K562 (cell line): Measurements from ENCODE around the gene CRYM. TPM values are rescaled to one million over a fixed set of nuclear protein-coding genes. Genes with fewer than 3 reads are reported as not detected.

ENCODE experiments used
- ATAC-seq: fragments of 200-7000 bp; cut with Tn5 transposase; 3 replicates; pipeline ENCODE4 v1.9.1; 2020; ENCODE audit warnings: moderate library complexity
- BruUV-seq: library from RNA; stranded (reverse); fragments of 400-500 nt; replicated peaks from 2 replicates; lab custom pipeline; 2021; lab: Mats Ljungman, UMichigan
- CTCF ChIA-PET: fragments of 300-600 bp; formaldehyde crosslinking; extraction: SDS; loops from one replicate; lab custom pipeline; 2021; ENCODE audit warnings: low intra/inter-chr PET ratio; lab: Yijun Ruan, JAX
- POLR2A ChIA-PET: fragments of 300-600, 350-650 bp; sonication (Branson Sonifier 250); formaldehyde crosslinking; extraction: SDS; loops from one replicate; lab custom pipeline; 2021; ENCODE audit warnings: antibody characterized with exemption, inconsistent platforms; lab: Yijun Ruan, JAX
- DNase-seq, 4 experiments: peaks; one replicate each; pipeline versions ENCODE4 v3.0.0 to v3.0.0-alpha.2; 2011 to 2018; ENCODE audit warnings: low spot score in 3 of 4, mixed read lengths in 3 of 4; ENCODE audit errors: extremely low read depth in 1 of 4
- FAIRE-seq: peaks from 2 replicates; lab custom pipeline; 2011; peaks lifted over from hg19 to GRCh38; lab: Jason Lieb, UNC
- H2AFZ ChIP-seq: 2 replicates; pipeline ENCODE4 v1.6.0; 2011; ENCODE audit warnings: low read depth, low read length, control low read depth, inconsistent platforms
- H3K27ac ChIP-seq: fragments of 200-600 bp; 3 replicates; pipeline ENCODE4 v1.8.0; 2011; ENCODE audit warnings: low read depth, mild to moderate bottlenecking, control low read depth, inconsistent platforms, low read length, moderate library complexity, mixed read lengths; ENCODE audit errors: extremely low read depth
- H3K27me3 ChIP-seq, 2 experiments: fragments of 300-600 bp in 1 of 2; 2 replicates in 1 of 2; 3 replicates in 1 of 2; pipeline versions ENCODE4 v1.6.0 to v1.8.0; 2011; ENCODE audit warnings: inconsistent platforms in 2 of 2, low read length in 2 of 2, mild to moderate bottlenecking in 1 of 2, mixed read lengths in 1 of 2, moderate library complexity in 1 of 2; ENCODE audit not compliant: control insufficient read depth in 2 of 2, insufficient read depth in 2 of 2
- H3K36me3 ChIP-seq: fragments of 300-600 bp; 3 replicates; pipeline ENCODE4 v1.8.0; 2011; ENCODE audit warnings: mild to moderate bottlenecking, low read length, inconsistent platforms; ENCODE audit not compliant: control insufficient read depth, insufficient read depth
- H3K4me1 ChIP-seq, 2 experiments: fragments of 200-600 bp in 1 of 2; replicated peaks in 1 of 2; 2 replicates in 1 of 2; 3 replicates in 1 of 2; pipeline versions ENCODE4 v1.5.1 to v1.8.0; 2011; ENCODE audit warnings: inconsistent platforms in 2 of 2, low read length in 2 of 2, mild to moderate bottlenecking in 1 of 2, mixed read lengths in 1 of 2, moderate library complexity in 1 of 2; ENCODE audit not compliant: control insufficient read depth in 2 of 2, insufficient read depth in 2 of 2
- H3K4me2 ChIP-seq: 2 replicates; pipeline ENCODE4 v1.6.1; 2011; ENCODE audit warnings: low read length, control low read depth, inconsistent platforms, mixed read lengths; ENCODE audit not compliant: insufficient read depth
- H3K4me3 ChIP-seq: fragments of 200-600 bp; sonication (generic), shearing (Covaris generic); 2 replicates; pipeline ENCODE4 v1.5.1; 2016; ENCODE audit warnings: control low read depth, inconsistent platforms
- H3K79me2 ChIP-seq: fragments of 200-600 bp; 3 replicates; pipeline ENCODE4 v1.8.0; 2011; ENCODE audit warnings: low read length, inconsistent platforms; ENCODE audit not compliant: control insufficient read depth, insufficient read depth
- H3K9ac ChIP-seq, 2 experiments: 2 replicates each; pipeline versions ENCODE4 v1.6.0 to v1.6.1; 2011; ENCODE audit warnings: low read depth in 2 of 2, low read length in 2 of 2, control low read depth in 1 of 2, inconsistent platforms in 1 of 2, mild to moderate bottlenecking in 1 of 2, mixed read lengths in 1 of 2; ENCODE audit not compliant: insufficient read depth in 1 of 2
- H3K9me1 ChIP-seq: one replicate; pipeline ENCODE4 v1.6.0; 2011; ENCODE audit warnings: inconsistent platforms, mild to moderate bottlenecking, low read length, moderate library complexity; ENCODE audit not compliant: control insufficient read depth, insufficient read depth
- H3K9me3 ChIP-seq: replicated peaks from 2 replicates; pipeline ENCODE4 v1.5.1; 2011; ENCODE audit warnings: low read depth, low read length, inconsistent platforms; ENCODE audit not compliant: control insufficient read depth, insufficient read depth
- H4K20me1 ChIP-seq: replicated peaks from 2 replicates; pipeline ENCODE4 v1.6.1; 2011; ENCODE audit warnings: low read length, inconsistent platforms, mixed read lengths; ENCODE audit not compliant: control insufficient read depth, insufficient read depth
- DACH1 ChIP-seq: fragments of 450-650 bp; IDR thresholded peaks from 2 replicates; pipeline ENCODE4 v1.6.1; 2018; ENCODE audit not compliant: partially characterized antibody
- FIP1L1 ChIP-seq: fragments of 200-400 bp; formaldehyde crosslinking; IDR thresholded peaks from 2 replicates; pipeline ENCODE4 v1.6.1; 2018; ENCODE audit warnings: mild to moderate bottlenecking, low read depth, low read length; ENCODE audit not compliant: poor library complexity, severe bottlenecking
- JUND ChIP-seq, 2 experiments: IDR thresholded peaks; 2 replicates in 1 of 2; 3 replicates in 1 of 2; pipeline ENCODE4 v1.6.1; 2011; ENCODE audit warnings: borderline replicate concordance in 2 of 2, low read depth in 2 of 2, low read length in 2 of 2, improper control_type of control experiment in 1 of 2, missing biosample characterization in 1 of 2, missing genetic modification characterization in 1 of 2, missing genetic modification reagents in 1 of 2
- NFE2 ChIP-seq: IDR thresholded peaks from 2 replicates; pipeline ENCODE4 v1.6.1; 2014; ENCODE audit warnings: antibody characterized with exemption, low read depth
- POLR2B ChIP-seq: fragments of 450-650 bp; IDR thresholded peaks from 2 replicates; pipeline ENCODE4 v1.6.1; 2018; ENCODE audit warnings: low read depth; ENCODE audit not compliant: partially characterized antibody
- RHOXF2B ChIP-seq: fragments of 250-450 bp; sonication (Bioruptor Pico); conservative IDR thresholded peaks from 2 replicates; pipeline ENCODE4 v1.5.1; 2021
- TAL1 ChIP-seq: fragments of 450-650 bp; IDR thresholded peaks from 2 replicates; pipeline ENCODE4 v1.6.1; 2016; ENCODE audit warnings: mild to moderate bottlenecking
- ZNF699 ChIP-seq: fragments of 250-450 bp; sonication (Bioruptor Pico); IDR thresholded peaks from 2 replicates; pipeline ENCODE4 v1.8.0; 2021; ENCODE audit warnings: mild to moderate bottlenecking, moderate library complexity; ENCODE audit not compliant: insufficient replicate concordance
- WGBS: fragments of 100-300 bp; shearing (Covaris generic); methylation state at CpG from one replicate; pipeline ENCODE4 v1.1.6; 2016; ENCODE audit warnings: low coverage, mixed read lengths; ENCODE audit not compliant: insufficient coverage; ENCODE audit errors: missing lambda C conversion rate; 5-methylcytosine and 5-hydroxymethylcytosine counted together
- in situ Hi-C: fragments of 300-500 bp; cut with MboI; formaldehyde crosslinking; loops from 4 replicates; pipeline ENCODE4 v1.15.0; 2018; ENCODE audit warnings: inconsistent platforms, mixed read lengths
- intact Hi-C: fragments of 100-400 bp; cut with micrococcal nuclease; formaldehyde crosslinking; loops from 2 replicates; pipeline ENCODE4 v1.14.2; 2022
- polyA plus RNA-seq, 8 experiments: library from polyadenylated mRNA; depleted of rRNA in 4 of 8; stranded (reverse) in 5 of 8; unstranded in 3 of 8; fragments of >200 nt; fragmentation: Nextera tagmentation in 2 of 8; fragmentation: Illumina TruSeq in 1 of 8; extraction: Ambion mirVana in 2 of 8; extraction: Trizol in 1 of 8; gene quantifications; 2 replicates each; pipeline versions ENCODE4 v1.2.1 to v1.2.3, GENCODE V29; 2011 to 2014; ENCODE audit warnings: inconsistent platforms in 1 of 8, missing spikeins in 1 of 8
- total RNA-seq, 7 experiments: library from RNA; depleted of rRNA in 6 of 7; stranded (reverse); fragments of >200 nt in 6 of 7; fragmentation: Illumina TruSeq in 2 of 7; extraction: Trizol in 2 of 7; gene quantifications; 2 replicates each; pipeline versions ENCODE4 v1.2.1 to v1.2.3, GENCODE V29; 2011 to 2021; ENCODE audit warnings: low replicate concordance in 1 of 7
- TF ChIP-seq, protein P1 (sequence below): fragments of 450-650 bp; formaldehyde crosslinking; IDR thresholded peaks from 2 replicates; pipeline ENCODE4 v1.4.0; 2020; ENCODE audit warnings: mild to moderate bottlenecking, moderate library complexity
- TF ChIP-seq, protein P2 (sequence below): fragments of 250-450 bp; sonication (Bioruptor Pico); IDR thresholded peaks from 2 replicates; pipeline ENCODE4 v1.8.0; 2022; ENCODE audit warnings: inconsistent platforms
- TF ChIP-seq, protein P3 (sequence below), 2 experiments: IDR thresholded peaks; 2 replicates each; pipeline ENCODE4 v1.6.1; 2011; ENCODE audit warnings: borderline replicate concordance in 1 of 2, control low read depth in 1 of 2, low read depth in 1 of 2, low read length in 1 of 2, mild to moderate bottlenecking in 1 of 2, mixed read lengths in 1 of 2, moderate library complexity in 1 of 2; ENCODE audit not compliant: insufficient read depth in 1 of 2, insufficient read length in 1 of 2, poor library complexity in 1 of 2, severe bottlenecking in 1 of 2; ENCODE audit errors: extremely low read depth in 1 of 2
- TF ChIP-seq, protein P4 (sequence below): fragments of 450-650 bp; formaldehyde crosslinking; IDR thresholded peaks from 2 replicates; pipeline ENCODE4 v1.4.0; 2022; ENCODE audit warnings: missing genetic modification characterization
- TF ChIP-seq, protein P5 (sequence below): fragments of 450-650 bp; conservative IDR thresholded peaks from 2 replicates; pipeline ENCODE4 v1.6.1; 2016; ENCODE audit warnings: missing genetic modification characterization, low read depth, mild to moderate bottlenecking, missing compliant biosample characterization, moderate library complexity

Gene CRYM
- total and polyA plus RNA-seq, 9 of the 15 experiments (the other 6 are each of a cell fraction or from before 2014, with no cell fraction given), result 0.08 to 0.98 (median 0.47) TPM

DNA sequence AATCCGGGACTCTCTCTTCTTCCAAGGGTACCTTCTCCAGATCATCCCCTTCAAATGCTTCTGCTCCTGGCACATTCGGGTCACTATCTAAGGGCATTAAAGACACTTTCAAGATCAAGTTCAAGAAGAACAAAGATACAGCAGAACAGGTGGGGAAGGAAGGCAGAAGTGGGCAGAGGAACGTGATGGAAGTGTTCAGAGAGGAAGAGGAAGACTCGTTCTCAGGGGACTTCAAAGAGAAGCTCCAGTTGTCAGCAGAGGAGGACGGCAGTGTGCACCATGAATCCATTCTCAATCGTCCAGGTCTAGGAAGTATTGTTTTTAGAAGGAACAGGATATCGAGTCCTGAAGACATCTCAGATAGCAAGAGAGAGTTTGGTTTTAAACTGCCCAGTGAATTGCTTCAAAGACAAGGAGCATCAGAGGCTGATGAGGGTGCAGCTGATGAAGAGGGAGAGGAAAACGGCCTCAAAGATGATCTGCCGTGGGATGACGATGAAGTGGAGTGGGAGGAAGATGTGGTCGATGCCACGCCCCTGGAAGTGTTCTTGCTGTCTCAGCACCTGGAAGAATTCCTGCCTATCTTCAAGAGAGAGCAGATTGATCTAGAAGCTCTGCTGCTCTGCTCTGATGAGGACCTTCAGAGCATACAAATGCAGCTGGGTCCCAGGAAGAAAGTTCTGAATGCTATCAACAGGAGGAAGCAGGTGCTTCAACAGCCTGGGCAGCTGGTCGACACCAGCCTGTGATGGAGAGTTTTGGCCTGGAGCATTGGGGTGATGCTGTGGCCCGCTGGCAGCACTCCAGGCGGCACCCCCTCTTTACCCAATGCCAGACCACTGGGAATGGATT is 27.8 kb downstream of the CRYM start:
- ChIA-PET CTCF (no interaction called here), POLR2A (interaction anchor here (1.3 kb wide), 1 partner anchor 8 kb away, joined by 3 read pairs; no protein-coding TSS in a partner anchor)
- Histone ChIP-seq H3K9me3 (no peaks in the 10 kb centered on the region), H2AFZ (no peak overlapping the region), H3K4me1 (no peaks in the 10 kb centered on the region), H3K27ac (no peak overlapping the region), H3K27me3 (peaks cover 7 to 17% of the 10 kb centered on the region in 2 experiments), H3K36me3 (no peaks in the 10 kb centered on the region), H3K4me2 (no peak overlapping the region), H3K9ac (no peak overlapping the region), H3K9me1 (no peaks in the 10 kb centered on the region), H3K79me2 (no peaks in the 10 kb centered on the region), H3K4me3 (no peak overlapping the region), H4K20me1 (no peaks in the 10 kb centered on the region)
- ATAC-seq (no peak), FAIRE-seq (no peak), DNase-seq (no peak)
- BruUV-seq, result no TSS peak
- intact Hi-C loops, result no loop called here
- in situ Hi-C loops, result no loop called here
- 0% methylated on average over 15 of the region's 15 CpGs for WGBS
- TF ChIP-seq FIP1L1 (no peak), JUND (IDR thresholded peaks at IDR 0.05; ENCODE audit: borderline replicate concordance, low read depth, low read length) (no peak), JUND (tag; IDR thresholded peaks at IDR 0.05; ENCODE audit: borderline replicate concordance, low read depth, low read length) (no peak), POLR2B (no peak), DACH1 (no peak), ZNF699 (CRISPR knock-in tag) (no peak), TAL1 (no peak), RHOXF2B (CRISPR knock-in tag) (no peak), NFE2 (no peak)
- TF ChIP-seq, protein P1, sequence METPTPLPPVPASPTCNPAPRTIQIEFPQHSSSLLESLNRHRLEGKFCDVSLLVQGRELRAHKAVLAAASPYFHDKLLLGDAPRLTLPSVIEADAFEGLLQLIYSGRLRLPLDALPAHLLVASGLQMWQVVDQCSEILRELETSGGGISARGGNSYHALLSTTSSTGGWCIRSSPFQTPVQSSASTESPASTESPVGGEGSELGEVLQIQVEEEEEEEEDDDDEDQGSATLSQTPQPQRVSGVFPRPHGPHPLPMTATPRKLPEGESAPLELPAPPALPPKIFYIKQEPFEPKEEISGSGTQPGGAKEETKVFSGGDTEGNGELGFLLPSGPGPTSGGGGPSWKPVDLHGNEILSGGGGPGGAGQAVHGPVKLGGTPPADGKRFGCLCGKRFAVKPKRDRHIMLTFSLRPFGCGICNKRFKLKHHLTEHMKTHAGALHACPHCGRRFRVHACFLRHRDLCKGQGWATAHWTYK (CRISPR knock-in tag), result no peak
- TF ChIP-seq, protein P2, sequence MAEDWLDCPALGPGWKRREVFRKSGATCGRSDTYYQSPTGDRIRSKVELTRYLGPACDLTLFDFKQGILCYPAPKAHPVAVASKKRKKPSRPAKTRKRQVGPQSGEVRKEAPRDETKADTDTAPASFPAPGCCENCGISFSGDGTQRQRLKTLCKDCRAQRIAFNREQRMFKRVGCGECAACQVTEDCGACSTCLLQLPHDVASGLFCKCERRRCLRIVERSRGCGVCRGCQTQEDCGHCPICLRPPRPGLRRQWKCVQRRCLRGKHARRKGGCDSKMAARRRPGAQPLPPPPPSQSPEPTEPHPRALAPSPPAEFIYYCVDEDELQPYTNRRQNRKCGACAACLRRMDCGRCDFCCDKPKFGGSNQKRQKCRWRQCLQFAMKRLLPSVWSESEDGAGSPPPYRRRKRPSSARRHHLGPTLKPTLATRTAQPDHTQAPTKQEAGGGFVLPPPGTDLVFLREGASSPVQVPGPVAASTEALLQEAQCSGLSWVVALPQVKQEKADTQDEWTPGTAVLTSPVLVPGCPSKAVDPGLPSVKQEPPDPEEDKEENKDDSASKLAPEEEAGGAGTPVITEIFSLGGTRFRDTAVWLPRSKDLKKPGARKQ, result no peak
- TF ChIP-seq, protein P3, sequence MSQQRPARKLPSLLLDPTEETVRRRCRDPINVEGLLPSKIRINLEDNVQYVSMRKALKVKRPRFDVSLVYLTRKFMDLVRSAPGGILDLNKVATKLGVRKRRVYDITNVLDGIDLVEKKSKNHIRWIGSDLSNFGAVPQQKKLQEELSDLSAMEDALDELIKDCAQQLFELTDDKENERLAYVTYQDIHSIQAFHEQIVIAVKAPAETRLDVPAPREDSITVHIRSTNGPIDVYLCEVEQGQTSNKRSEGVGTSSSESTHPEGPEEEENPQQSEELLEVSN (IDR thresholded peaks at IDR 0.05; ENCODE audit: borderline replicate concordance in 1 of 2, extremely low read depth in 1 of 2, insufficient read depth in 1 of 2, insufficient read length in 1 of 2, low read depth in 1 of 2, low read length in 1 of 2, poor library complexity in 1 of 2, severe bottlenecking in 1 of 2), result no peak
- TF ChIP-seq, protein P4, sequence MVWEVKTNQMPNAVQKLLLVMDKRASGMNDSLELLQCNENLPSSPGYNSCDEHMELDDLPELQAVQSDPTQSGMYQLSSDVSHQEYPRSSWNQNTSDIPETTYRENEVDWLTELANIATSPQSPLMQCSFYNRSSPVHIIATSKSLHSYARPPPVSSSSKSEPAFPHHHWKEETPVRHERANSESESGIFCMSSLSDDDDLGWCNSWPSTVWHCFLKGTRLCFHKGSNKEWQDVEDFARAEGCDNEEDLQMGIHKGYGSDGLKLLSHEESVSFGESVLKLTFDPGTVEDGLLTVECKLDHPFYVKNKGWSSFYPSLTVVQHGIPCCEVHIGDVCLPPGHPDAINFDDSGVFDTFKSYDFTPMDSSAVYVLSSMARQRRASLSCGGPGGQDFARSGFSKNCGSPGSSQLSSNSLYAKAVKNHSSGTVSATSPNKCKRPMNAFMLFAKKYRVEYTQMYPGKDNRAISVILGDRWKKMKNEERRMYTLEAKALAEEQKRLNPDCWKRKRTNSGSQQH (CRISPR knock-in tag), result no peak
- TF ChIP-seq, protein P5, sequence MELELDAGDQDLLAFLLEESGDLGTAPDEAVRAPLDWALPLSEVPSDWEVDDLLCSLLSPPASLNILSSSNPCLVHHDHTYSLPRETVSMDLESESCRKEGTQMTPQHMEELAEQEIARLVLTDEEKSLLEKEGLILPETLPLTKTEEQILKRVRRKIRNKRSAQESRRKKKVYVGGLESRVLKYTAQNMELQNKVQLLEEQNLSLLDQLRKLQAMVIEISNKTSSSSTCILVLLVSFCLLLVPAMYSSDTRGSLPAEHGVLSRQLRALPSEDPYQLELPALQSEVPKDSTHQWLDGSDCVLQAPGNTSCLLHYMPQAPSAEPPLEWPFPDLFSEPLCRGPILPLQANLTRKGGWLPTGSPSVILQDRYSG (tag), result no peak
